Activated CD8-positive, alpha-beta memory T cell treated with anti-CD3 and anti-CD28 coated beads for 4 hours (primary cell): ENCODE data around the gene HOXD8.

Experiments
- DNase-seq, 2 donors: peaks; one replicate each; pipeline ENCODE4 v3.0.0-alpha.2; 2020; ENCODE audit warnings: low read depth in 2 of 2

HOXD8 gene

DNA sequence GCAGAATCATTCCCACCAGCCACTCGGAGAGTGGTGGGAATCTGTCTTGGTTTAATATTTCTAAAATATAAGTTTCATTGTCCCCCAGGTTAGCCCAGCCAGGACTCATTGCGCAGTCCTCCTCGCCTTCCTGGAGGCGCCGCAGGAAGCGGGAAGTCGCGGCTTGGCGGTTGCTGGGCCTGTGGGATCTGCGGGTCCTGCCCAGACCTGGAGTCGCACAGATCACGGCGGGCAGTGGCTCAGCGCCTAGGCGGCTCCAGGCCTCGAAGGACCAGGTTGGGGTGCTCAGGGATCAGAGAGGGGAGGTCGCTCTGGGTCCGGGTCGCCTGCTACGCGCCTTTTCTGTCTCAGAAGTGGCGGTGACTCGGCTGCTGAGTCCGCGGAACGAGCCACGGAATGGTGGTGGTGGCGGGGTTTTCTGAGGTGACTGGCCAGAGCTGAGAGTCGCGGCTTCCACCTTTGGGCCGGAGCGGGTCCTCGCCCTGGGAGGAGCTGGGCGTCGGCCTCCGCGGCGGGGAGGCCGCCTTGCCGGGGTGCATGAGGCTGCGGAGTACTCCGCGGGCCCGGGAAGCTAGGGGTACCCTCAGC is 30.3 kb downstream of the HOXD8 start:
- DNase-seq = no peak

DNA sequence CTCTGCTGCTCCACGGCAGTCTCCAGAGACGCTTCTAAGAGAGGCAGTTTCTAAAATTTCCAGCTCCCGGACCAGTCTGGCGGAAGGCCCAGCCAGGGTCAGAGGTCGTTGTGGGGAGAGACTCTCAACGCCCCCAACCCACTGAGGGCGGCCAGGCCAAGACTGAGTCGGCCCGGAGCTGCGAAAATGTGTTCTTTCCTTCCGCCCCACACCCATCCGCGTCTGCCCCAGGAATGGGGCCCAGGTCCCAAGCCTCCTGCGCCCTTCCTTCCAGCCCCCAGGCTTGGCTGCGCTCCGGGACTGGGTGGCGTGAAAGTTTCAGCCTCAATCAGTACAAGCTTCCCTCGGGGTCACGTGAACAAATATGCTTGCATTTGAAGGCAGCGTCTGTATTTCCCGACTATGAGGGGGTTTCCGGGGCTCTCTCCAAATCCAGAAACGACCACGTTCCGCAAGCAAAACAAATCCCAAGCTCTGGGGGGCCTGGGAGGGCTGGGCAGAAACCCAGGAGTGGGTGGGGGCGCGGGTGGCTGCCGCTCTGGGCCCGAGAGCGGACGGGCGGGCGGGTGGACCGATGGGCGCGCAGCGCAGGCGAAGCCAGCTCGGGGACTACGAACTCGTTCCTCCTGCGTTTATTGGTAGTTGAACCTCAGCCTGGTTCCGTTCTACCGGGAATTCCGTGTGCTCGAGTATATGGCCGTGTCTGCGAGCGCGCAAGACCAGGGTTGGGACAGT is 30.9 kb downstream of the HOXD8 start:
- DNase-seq = no peak

DNA sequence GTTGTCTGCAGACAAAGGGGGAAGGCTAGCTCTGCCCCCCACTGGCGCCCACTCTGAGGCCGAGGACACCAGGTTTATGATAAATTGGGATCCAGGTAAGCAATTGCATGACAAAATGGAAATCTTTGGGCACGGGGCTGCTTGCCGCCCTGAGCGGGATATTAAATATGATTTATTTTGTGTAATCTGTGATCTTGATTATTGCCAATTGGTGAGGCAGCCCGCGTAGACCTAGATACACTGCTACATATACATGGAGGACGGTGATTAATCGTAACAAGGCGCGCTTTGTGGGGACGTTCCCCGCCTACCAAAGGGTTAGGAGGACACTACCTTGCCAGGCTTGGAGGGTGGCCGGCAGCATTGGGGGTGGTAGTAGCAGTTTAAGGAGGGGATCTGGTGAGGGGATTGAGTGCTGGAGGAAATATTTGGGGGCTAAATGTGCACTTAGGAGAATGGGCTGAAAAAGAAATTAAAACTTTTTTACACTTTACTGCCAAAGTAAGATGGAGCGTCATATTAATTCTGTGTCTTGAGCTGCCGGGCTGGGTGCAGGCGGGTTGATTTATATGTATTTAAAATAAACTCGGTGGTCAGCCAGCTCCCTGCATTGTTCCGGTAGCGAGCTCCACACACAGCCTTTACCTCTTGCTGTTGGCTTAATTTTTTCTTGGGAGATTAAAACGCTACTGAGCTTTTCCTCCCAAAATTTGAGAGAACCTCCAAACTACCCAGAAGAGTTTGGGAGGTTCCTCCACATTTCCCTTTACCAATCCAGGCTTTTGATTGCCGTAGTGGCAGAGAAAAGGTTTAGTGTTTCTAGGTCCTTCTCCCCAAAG is 31.7 kb downstream of the HOXD8 start:
- DNase-seq = no peak

DNA sequence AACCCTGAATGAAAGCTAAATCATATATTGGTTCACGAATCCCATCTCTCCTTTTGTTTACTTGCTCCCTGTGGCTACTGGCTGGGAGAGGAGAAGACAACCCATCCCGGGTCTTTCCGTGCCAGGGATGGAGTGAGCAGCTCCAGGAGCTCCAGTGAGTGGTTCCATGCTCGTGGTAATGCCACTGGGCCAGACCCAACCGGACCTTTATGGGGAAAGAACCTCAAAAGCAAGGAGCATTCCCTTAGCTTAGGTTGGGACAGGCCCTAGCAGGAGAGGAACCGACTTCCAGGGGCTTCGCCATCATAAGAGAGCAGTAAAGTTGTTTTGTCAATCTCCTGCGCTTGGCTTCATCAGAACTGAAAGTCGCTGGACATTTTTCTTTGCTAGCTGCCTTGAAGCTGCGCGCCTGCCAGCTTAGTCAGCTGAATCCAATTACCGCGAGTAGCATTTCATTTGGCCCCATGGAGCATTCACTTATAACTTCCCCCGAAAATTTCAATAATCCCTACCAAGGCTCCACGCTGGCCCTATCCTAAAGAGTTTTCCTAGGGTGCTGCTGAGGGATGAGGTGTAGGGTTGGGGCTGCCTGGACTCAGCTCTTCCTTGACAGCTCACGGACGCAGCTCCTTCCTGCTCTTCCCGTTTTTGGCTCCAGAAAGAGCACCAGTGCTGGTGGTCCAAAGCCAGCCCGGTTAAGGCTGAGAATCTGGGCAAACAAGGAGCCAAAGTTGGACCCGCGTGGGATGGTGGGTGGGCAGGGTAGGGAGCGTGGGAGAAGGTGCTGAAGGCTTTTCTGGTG is 32.5 kb downstream of the HOXD8 start:
- DNase-seq = no peak

DNA sequence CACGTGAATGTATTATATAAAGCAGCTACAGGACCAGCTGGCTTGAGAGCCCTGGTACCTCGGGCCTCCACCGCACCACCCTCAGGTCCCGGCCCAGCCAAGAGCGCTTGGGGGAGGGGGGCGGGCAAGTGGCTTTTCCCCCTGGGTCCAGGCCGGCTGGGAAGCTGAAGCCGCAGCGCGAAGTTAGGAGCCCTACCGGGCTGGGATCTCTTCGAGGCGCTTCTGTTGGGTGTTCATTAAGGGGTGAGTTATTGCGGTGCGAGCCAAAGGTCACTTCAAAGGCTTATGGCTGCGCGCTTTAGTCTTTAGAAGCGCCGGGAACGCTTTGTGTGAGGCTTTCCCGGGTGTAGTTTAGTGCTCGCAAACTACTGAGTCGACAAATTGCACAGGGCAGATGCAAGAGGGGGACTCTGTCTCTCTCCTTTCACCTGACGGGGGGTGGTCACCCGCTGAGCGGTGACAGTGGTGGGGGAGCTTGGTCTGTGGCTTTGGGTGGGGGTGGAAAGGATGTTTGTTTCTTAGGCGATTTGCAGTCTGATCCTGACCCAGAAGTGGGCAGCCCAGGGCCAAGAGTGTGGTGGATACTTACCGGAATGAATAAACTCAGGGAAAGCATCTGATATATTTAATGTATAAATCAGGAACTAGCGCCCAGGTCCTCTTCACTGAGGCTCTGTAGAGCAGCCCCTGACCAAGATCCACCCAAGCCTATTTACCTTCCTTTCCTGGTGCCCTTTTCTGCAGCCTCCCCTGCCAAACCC is 33.6 kb downstream of the HOXD8 start:
- no peak for DNase-seq

DNA sequence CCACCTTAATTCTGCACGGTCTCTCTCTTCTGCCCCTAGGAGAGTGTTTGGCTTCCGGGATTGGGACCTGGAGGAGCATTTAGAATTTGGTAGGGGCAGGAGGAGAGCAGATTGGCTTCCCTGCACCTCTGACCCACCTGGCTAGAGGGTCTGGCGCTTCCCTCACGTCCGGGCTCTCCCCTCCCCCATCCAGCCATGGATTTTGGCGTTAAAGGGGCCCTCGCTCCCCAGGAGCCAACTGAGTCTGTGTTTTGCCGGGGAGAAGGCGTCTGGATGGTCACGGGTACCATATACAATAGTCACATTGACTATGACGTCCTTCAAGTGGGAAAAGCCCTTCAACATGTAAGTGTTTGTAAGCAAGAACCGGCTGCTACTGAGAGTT is 34.2 kb downstream of the HOXD8 start:
- DNase-seq = no peak

DNA sequence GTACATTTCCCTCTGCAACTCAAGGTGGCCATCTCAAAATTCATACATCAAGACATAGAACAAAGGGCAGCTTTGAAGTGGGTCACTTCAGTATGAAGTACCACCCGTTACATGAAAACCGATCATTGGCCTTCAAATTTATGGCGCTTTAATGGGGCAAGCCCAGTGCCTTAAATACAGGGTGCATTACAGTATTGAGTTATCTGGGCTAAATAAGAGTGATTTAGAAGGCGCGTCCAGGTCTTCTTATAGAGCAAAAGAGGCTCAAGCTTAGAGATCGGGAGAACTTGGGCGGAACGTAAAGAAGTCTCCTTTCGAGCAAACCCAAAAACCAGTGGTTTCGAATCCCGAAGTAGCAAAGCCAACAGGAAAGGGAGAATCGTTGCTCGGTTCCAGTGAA is 34.7 kb downstream of the HOXD8 start:
- no peak for DNase-seq

DNA sequence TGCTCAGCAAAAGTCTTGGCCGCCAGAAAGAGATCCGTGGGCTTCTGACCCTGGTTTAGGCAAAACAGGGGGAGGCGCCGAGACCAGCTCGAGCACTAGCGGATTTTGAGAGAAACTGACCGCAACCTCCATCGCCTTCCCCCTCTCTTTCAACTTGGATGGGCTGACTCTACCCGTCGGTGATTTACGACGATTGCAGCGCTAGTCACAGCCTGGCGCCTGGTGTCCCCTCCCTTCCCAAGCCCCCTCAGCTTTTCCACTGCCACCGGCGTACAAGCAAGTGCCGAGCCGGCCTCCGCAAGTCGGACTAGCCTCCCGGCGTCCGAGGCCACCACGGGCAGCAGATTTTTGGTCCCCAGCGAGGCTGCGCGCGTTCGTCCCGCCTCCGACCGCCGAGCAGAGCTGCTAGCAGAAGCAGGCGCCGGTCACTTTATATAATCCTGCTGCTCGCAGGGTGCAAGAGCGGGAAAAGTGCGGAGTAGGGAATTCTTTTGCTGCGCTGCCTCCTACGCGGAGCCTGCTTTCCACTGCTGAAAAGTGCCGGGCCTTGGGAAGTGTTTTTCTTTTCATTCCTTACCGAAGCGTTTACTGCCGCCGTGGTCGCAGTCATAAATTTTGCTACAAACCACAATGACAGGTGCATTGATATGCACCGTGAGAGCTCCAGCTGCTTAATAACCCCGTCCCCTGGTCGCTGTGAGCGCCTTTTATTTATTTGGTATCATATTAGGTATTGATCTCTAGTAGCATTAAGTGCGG is 35.3 kb downstream of the HOXD8 start:
- DNase-seq = no peak

DNA sequence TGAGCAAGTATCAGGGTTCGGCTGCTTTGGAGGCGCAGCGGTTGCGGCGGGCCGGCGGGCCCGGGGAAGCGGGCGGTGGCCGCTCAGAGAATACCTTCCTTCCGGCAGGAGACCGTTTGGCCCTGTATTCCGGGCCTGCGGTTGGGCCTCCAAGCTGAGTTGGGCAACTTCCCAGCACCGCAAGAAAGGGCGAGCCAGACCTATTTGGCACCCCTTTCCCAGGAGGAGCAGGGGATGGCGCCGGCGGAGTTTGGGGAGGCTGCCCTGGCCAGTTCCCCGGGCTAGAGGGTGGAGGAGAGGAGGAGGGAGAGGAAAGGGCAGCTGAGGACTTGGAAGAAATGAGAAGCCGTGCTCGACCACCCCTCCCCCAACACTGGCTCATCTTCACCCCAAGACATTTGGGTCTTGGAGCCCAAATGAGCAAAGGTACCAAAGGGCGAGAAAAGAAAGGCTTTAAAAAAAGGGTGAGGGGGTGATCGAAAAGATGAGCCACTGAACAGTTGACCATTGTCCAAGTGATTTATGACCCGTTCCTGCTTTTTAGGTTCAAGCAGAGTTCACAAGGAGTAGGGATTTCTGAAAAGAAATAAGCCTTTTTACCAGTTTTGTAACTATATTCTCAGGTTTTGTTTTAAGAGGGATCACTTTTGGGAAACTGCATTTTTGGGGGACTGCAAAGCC is 36.0 kb downstream of the HOXD8 start:
- no peak for DNase-seq

DNA sequence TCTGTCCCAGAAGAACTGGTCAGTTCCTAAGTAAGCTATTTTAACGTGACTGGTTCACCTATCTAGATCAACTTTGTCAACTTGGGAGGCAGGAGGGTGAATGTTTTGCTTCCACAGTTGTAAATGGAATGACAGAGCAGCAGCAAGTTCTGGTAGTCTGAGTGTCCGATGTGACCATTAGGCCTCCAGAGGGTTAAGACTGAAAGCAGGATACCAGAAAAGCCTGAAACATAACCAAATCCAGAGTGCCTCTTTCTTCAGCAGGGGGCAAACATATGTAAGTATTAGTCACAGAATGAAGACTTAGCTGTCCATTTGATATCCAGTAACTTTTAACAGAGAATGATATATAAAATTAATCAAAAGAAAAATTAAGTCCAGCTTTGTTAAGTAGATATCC is 36.8 kb downstream of the HOXD8 start:
- DNase-seq = no peak

DNA sequence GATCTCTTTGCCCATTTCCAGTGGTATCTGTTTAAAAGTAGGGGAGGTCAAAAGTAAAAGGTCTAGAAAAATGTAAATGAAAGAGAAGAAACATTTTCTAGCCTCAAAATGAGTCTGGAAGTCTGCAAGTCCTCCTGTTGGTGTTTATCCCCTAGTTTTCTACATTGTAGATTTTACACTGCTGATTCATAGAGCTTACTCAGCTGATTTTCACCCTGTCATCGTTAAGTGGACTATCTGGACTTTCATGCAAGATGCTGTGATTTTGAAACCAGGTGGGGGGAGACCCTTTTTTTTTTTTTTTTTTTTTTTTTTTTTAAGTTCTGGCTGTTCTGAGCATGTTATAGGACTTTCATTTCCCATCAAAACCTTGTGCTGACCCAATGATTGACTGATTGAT is 37.9 kb downstream of the HOXD8 start:
- no peak for DNase-seq

DNA sequence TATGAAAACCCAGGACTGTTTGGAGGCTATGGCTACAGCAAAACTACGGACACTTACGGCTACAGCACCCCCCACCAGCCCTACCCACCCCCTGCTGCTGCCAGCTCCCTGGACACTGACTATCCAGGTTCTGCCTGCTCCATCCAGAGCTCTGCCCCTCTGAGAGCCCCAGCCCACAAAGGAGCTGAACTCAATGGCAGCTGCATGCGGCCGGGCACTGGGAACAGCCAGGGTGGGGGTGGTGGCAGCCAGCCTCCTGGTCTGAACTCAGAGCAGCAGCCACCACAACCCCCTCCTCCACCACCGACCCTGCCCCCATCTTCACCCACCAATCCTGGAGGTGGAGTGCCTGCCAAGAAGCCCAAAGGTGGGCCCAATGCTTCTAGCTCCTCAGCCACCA is 39.7 kb downstream of the HOXD8 start:
- DNase-seq = no peak

DNA sequence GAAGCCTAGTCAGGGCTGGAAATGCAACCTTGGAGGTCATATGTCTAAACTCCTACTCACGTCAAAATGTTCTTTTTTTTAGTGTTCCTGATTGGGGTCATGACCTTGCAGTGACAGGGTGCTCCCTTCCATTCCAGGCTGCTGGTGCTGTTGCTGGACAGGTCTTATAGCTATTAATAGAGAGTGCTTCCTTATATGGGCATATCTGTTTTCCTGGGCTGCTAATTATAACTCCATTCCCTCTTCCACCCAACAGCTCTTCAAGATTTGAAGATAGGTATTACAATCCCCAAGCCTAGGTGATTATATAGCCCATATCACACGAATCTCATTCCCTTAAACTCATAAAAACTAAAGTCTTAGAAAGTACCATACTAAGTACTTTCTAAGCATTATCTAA is 40.2 kb downstream of the HOXD8 start:
- DNase-seq = no peak

DNA sequence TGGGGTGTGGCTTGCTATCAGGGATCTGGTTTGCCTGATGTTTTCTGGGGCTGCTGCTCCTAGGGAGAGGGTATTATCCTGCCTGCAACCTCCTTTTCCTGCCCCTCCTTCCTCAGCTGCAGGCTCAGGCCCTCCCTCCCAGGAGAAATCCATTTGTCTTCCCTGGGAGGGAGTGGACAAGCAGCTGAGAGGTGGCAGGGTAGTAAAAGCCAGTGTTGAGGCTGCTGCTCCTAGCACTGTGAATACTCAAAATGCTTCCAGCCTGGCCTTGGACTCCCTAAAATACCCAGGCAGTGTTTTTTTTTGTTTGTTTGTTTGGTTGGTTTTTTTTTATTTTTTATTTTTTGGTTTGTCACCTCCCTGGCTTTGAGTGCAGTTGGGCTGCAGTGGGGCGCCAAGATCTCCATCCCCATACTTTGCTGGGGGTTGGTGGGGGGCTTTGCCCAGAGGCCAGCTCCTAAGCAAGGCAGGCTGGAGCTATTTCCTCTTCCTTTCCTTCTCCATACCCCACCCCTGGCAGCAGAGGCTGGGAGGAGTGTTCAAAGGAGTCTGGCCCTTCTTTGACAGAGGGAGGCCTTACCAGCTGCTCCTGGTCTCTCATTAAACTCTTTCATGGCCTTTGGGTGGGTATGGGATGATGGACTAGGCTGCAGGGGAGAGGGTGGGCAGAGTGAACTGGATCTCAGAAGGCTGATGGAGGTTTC is 41.2 kb downstream of the HOXD8 start:
- DNase-seq = no peak

DNA sequence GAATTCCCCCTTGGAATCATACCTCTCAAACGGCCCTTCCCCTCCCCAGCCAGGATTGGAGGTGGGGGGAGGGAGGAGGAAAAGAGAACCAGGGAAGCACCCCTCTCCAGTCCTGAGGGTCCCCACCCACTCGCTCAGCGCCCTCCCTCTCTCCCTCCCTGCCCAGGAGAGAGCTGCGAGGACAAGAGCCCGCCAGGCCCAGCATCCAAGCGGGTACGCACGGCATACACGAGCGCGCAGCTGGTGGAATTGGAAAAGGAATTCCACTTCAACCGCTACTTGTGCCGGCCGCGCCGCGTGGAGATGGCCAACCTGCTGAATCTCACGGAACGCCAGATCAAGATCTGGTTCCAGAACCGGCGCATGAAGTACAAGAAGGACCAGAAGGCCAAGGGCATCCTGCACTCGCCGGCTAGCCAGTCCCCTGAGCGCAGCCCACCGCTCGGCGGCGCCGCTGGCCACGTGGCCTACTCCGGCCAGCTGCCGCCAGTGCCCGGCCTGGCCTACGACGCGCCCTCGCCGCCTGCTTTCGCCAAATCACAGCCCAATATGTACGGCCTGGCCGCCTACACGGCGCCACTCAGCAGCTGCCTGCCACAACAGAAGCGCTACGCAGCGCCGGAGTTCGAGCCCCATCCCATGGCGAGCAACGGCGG is 42.0 kb downstream of the HOXD8 start:
- DNase-seq = no peak

DNA sequence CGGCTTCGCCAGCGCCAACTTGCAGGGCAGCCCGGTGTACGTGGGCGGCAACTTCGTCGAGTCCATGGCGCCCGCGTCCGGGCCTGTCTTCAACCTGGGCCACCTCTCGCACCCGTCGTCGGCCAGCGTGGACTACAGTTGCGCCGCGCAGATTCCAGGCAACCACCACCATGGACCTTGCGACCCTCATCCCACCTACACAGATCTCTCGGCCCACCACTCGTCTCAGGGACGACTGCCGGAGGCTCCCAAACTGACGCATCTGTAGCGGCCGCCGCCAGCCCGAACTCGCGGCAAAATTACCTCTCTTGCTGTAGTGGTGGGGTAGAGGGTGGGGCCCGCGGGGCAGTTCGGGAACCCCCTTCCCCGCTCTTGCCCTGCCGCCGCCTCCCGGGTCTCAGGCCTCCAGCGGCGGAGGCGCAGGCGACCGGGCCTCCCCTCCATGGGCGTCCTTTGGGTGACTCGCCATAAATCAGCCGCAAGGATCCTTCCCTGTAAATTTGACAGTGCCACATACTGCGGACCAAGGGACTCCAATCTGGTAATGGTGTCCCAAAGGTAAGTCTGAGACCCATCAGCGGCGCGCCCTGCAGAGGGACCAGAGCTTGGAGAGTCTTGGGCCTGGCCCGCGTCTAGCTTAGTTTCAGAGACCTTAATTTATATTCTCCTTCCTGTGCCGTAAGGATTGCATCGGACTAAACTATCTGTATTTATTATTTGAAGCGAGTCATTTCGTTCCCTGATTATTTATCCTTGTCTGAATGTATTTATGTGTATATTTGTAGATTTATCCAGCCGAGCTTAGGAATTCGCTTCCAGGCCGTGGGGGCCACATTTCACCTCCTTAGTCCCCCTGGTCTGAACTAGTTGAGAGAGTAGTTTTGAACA is 42.7 kb downstream of the HOXD8 start:
- DNase-seq = no peak

DNA sequence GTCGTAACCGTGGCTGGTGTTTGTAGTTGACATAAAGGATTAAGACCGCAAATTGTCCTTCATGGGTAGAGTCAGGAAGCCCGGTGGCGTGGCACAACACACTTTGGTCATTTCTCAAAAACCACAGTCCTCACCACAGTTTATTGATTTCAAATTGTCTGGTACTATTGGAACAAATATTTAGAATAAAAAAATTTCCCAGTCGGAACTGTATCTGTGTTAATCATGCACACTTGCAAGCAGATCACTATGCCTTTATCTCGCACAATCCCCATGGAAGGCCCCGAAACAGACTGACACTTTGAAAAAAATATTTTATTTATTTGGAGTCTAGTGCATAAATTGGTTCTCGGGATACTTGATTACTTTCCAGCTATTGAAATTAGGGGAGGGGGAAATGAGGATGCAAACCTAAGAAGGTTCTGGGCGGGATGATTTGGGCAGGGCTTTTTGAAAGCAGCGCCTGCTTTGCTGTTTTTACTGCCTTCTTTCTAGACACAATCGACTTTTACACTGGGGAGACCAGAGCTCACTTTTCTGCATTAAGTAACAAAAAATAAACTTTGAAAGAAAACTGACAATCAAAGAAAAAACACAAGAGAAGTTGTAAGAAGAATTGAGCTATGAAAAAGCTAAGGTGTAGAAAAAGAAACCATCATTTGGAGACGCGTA is 43.5 kb downstream of the HOXD8 start:
- no peak for DNase-seq
